HG03575 (cell line): ENCODE results near the gene EPHA2.

Source experiments
- ATAC-seq: cut with Tn5 transposase; IDR thresholded peaks from one replicate; pipeline ENCODE4 v1.9.1; 2021; ENCODE audit not compliant: unreplicated experiment, insufficient number of reproducible peaks, low FRiP score; ENCODE audit errors: extremely low read depth

EPHA2 gene

DNA sequence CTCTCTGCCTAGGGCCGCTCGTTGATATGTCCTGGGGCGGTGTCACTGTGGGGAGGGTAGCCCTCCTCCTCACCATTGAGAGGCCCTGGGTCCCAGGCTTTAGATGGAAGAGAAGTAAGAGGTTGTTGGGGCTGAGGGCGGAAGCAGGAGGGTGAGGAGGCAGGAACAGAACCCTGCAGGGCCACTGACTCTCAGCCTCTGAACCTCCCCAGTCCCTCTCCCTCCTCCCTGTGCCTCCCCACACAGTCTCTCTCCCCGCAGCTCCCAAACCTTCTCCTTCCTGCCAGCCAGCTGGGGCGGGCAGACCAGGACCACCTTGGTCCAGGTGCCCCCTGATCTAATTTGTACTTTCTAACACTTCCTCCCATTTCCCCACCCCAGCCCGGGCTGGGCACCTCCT is 68.1 kb downstream of the EPHA2 start:
- ATAC-seq: no peak

DNA sequence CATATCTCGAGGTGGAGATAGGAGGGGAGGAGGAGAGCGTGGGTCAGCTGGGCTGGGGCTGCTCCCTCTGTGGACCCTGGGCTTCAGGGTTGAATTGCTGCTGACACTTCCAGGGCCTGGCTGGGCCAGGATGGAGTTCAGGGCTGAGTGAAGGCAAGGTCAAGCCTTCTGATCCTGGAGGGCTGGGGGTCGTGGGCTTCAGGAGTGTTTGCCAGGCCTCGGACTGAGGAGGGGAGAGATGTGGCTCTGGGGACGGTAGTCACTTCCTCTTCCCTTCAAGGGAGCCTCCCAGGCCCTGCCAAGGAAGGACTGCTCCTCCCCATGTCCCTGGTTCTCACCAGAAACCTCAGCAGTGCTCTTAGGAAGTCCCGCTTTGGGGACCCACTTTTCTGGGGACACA is 70.3 kb downstream of the EPHA2 start:
- no peak for ATAC-seq

DNA sequence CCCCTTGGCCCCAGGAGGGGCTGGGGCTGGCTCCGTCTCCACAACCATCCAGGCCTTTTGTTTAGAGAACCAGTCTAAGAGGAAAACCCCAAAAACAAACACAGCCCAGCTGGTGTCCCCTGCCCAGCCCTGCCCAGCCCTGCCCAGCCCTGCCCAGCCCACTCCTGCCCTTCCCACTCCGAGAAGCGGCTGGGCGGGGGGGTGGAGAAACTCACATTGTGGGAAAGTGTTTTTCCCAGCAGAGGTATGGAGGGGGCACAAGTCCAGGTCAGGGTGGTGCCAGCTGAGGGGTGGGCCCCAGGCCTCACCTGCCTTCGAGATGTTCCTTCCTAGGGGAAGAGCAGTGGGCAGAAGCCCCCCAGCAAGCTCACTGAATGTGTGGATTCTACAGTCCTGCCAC is 72.4 kb downstream of the EPHA2 start:
- ATAC-seq: no peak

DNA sequence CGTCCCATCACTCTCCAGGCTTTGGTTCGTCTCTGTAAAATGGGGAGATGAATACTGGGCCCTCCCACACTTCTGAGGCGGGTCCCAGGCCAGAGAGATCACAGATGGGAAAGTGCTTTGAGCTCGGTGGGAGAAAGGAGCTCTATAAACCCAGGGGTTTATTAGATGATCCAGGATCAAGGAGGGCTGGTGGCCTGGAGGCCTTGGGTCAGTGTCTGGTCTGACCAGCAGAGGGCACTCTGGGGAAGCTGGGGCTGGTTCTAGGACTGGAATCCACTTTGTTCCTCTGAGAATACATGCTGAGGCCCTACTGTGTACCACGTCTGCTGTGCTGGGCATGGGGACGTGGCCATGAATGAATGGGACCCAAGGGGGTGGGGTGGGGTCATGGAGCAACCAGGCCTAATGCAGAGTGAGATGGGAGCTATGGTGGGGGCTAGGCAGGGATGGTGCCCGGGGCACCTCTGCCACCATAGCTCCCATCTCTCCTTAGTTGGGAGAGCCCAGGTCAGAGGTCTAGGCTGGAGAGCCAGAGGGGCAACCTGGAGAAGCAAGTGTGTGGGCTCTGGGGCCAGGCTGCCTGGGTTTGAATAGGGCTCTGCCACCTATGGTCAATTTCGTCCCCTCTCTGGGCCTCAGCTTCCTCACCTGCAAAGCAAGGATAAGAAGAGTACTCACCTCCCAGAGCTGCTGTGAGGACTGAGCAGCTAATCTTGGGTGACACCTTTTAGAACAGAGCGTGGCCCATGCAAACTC is 73.4 kb downstream of the EPHA2 start:
- no peak for ATAC-seq

DNA sequence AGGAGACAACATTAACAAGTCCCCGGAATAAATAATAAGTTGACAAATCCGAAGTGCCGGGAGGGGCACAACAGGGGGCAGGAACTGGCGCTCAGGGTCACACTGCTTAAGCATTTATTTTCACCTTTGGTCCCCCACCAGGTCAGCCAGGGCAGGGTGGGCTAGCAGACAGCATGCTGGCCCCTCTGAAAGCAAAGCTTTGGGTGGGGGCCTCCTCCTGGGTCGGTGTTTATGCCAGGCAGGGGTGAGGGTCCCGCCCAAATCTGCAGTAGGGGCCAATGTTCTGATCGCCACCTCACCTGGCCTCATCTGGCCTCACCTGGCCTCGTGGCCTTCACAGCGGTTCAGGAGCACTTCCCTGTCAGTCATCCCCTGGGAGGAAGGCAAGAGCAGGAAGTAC is 74.2 kb downstream of the EPHA2 start:
- ATAC-seq: no peak

DNA sequence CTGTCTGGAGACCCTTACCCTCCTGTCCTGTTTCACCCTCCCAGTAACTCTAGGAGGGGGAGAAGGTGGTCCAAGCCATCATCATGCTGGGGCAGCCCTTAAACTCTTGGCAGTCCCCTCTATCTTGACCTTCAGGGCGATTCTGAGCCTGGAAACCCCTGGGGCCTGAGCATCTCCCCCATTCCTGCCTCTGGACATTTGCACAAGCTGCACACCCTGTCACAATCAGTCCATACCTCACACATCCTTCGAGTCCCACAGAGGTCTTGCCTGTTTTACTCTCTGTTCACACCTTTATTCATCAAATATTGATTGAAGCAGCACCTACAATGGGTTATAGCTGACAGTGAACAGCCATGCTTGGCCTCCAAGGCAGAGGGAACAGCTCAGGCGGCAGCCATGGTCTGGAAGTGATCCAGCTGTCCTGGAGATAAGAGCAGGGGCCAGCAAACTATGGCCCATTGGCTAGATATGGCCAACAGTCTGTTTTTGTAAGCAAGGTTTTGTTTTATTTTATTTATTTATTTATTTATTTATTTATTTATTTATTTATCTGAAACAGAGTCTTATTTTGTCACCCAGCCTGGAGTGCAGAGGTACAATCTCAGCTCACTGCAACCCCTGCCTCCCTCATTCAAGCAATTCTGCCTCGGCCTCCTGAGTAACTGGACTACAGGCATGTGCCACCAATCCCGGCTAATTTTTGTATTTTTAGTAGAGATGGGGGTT is 75.3 kb downstream of the EPHA2 start:
- ATAC-seq: no peak

DNA sequence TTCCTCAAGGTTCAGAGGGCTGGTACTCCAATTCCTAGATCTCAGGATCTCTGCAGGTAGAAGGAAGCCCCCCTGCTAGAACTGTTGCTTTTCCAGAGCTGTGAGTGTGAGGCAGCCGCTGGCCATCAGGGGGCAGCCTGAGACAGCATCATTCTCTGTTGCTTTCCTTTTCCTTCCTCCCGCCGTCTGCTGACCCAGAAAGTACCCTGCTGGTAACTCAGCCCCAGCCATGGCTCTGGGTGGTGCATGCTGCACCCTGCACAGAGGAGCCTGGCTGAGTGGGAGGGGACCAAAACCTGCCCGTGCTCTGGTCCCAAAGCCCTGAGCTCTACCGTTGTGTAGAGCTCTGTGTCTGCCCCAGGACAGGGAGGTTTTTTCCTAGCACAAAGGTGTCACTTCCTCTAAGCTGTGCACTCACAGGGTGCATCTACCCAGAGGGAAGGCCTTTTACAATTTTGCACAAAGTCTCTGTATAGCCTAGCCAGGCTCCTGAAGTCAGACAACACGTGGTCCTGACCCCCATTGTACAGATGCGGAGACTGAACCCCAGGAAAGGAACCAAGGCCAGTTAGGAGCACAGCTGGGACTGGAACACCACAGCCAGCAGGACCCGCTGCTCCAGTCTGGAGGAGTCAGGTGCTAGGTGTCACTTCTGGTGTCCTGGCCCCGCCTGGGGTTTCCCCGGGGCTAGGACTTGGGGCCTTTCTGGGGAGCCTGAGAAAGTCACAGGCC is 76.8 kb downstream of the EPHA2 start:
- ATAC-seq: no peak

DNA sequence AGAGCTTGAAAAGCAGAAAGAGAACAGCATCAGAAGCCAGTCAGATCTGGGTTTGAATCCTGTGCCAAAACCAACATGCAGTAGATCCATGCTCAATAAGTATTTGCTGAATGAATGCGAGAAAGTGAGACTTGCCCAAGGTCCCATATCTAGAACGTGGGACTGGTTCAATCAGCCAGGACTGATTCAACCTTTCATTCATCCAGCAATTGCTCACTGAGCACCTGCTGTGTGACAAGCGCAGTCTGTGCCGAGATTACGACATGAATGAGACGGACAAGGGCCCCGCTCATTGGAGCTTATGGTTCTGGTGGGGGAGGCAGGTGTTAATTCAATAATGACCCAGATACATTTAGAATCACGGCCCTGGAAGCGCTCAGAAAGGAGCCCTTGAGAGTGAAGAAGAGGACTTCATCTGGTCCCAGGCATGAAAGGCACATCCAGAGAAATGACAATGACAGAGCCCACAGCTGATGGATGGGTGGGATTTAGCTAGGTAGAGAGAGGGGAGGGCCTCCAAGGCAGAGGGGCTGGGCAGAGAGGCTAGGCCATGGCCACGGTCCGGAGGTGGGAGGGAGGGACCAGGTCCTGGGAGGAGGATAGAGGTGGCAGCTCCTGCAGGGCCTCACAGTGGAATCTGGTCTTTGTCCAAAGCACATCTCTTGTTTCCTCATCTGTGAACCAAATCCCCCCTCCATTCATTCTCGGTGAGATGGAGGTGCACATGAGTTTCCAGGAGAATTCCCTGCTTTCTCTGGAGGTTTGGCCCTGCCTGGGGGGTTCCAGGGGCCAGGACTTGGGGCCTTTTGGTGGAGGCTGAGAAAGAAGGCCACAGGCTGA is 78.2 kb downstream of the EPHA2 start:
- ATAC-seq: no peak

DNA sequence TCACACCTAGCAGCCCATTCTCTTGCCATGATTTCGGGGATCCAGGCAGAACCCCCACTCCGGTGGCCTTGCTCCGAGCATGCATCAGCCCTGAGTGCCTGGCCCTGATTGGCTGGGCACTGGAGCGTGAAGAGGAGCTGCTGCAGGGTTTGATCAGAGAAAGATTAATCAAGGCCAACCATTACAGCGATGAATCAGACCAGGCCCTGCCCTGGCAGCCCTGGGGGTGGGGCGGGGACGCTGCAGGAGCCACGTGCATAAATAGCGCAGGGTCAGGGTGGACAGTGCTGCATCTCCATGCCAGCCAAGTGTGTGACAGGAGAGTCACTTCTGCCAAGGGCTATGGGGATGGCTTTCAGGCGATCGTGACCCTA is 79.0 kb downstream of the EPHA2 start:
- ATAC-seq: no peak

DNA sequence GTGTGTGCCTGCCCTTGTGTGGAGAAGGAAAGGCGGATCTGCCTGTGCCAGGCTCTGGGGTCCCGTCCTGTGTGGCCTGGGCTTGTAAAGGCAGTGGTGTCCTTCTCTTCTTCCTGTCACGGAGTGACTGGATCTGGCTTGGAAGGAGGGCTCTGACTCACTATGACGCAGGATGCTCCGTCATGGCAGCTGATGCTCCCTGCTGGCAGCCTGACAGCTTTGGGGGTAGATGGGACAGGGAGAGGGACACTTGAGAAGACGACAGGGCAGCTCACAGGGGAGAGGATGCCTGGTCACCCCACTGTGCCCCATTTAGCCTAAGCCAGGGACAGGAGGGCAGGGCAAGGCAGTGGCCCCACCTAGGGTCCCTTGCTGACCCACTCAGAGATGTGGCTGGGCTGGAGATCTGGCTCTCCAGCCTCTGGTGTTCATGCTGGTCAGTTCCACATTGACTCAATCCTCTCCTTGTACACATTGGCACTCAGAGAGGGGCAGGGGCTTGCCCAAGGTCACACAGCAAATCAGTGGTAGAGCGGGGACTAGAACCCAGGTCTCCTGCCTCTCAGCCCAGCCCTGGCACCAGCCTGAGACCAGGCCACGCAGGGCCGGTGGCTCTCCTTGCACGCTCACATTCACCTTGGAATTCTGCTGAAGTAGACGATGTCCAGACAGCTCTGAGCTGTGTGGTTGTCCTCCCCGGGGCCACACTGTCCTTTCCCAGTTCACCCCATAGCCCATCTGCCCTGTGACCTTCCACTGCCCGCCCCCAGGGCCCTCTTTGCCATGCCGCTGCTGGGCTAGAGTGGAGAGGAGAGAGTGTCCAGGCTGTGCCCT is 79.6 kb downstream of the EPHA2 start:
- ATAC-seq: no peak

DNA sequence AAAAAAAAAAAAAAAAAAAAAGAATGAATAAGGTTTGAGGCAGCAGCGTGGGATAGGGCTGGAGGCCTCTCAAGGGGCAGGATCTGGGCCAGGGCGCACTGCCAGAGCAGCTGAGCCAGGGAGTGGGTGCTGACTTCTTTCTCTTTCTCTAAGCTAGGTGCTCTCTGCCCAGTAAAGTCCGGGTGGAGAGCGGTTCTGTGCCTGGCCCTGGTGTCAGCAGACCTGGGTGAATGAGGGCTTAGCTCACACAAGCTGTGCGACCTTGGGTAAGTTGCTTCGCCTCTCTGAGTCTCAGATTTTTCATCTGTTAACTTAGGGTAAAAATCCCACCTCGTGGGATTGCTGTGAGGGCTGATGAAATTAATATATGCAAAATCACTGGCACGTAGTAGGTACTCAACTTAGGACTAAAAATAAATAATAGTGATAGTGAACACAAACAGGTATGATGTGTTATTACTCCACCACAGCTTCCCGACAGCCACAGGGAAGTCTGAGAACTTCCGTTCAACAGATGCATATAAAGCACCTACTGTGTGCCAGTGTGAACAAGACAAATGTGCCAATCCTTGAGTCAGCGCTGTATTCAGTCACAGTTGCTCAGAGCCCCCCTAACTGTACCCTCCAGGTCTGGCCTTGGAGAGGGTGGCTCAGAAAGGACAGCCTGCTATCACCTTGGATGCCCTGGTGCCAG is 80.4 kb downstream of the EPHA2 start:
- no peak for ATAC-seq
